ENCODE results near the gene CCNY.

CCNY gene

GRCh38 chr10:35520996-35521395 lies 184.7 kb downstream of the CCNY start:
- no peak for TF ChIP-seq USF1 (IDR thresholded peaks at IDR 0.05)
- TF ChIP-seq TCF12 (IDR thresholded peaks at IDR 0.05; ENCODE audit: low read depth), result no peak
- TF ChIP-seq RAD21 (IDR thresholded peaks at IDR 0.05; ENCODE audit: low read depth), result no peak
- no peak for TF ChIP-seq EP300 (IDR thresholded peaks at IDR 0.05; ENCODE audit: borderline replicate concordance)
- TF ChIP-seq MAX (IDR thresholded peaks at IDR 0.05), result no peak
- no peak for TF ChIP-seq TEAD4 (IDR thresholded peaks at IDR 0.05)
- no peak for TF ChIP-seq EGR1 (IDR thresholded peaks at IDR 0.05)
- no peak for TF ChIP-seq NFIC (IDR thresholded peaks at IDR 0.05)
- TF ChIP-seq FOXM1 (IDR thresholded peaks at IDR 0.05; ENCODE audit: borderline replicate concordance, low read depth), result no peak
- no peak for TF ChIP-seq ZBTB7A (IDR thresholded peaks at IDR 0.05; ENCODE audit: low read depth)
- no peak for TF ChIP-seq CREB1 (IDR thresholded peaks at IDR 0.05; ENCODE audit: low read depth)
- TF ChIP-seq CEBPB (IDR thresholded peaks at IDR 0.05), result no peak
- no peak for TF ChIP-seq YY1 (IDR thresholded peaks at IDR 0.05; ENCODE audit: low read depth)
- TF ChIP-seq REST (IDR thresholded peaks at IDR 0.05; ENCODE audit: low read depth), result no peak
- no peak for TF ChIP-seq TAF1 (IDR thresholded peaks at IDR 0.05; ENCODE audit: low read depth)

GRCh38 chr10:35523670-35524225 lies 187.4 kb downstream of the CCNY start:
- no peak for TF ChIP-seq EP300 (IDR thresholded peaks at IDR 0.05; ENCODE audit: borderline replicate concordance)
- no peak for TF ChIP-seq NFIC (IDR thresholded peaks at IDR 0.05)
- TF ChIP-seq TAF1 (IDR thresholded peaks at IDR 0.05; ENCODE audit: low read depth), result no peak
- no peak for TF ChIP-seq MAX (IDR thresholded peaks at IDR 0.05)
- TF ChIP-seq CREB1 (IDR thresholded peaks at IDR 0.05; ENCODE audit: low read depth), result no peak
- TF ChIP-seq EGR1 (IDR thresholded peaks at IDR 0.05), result no peak
- no peak for TF ChIP-seq YY1 (IDR thresholded peaks at IDR 0.05; ENCODE audit: low read depth)

GRCh38 chr10:35526746-35527145 lies 190.4 kb downstream of the CCNY start:
- no peak for TF ChIP-seq CREB1 (IDR thresholded peaks at IDR 0.05; ENCODE audit: low read depth)
- TF ChIP-seq EGR1 (IDR thresholded peaks at IDR 0.05), result no peak
- TF ChIP-seq CEBPB (IDR thresholded peaks at IDR 0.05), result no peak
- no peak for TF ChIP-seq EP300 (IDR thresholded peaks at IDR 0.05; ENCODE audit: borderline replicate concordance)
- no peak for TF ChIP-seq TCF12 (IDR thresholded peaks at IDR 0.05; ENCODE audit: low read depth)
- TF ChIP-seq RAD21 (IDR thresholded peaks at IDR 0.05; ENCODE audit: low read depth), result no peak
- no peak for TF ChIP-seq FOXM1 (IDR thresholded peaks at IDR 0.05; ENCODE audit: borderline replicate concordance, low read depth)
- no peak for TF ChIP-seq YY1 (IDR thresholded peaks at IDR 0.05; ENCODE audit: low read depth)
- no peak for TF ChIP-seq TAF1 (IDR thresholded peaks at IDR 0.05; ENCODE audit: low read depth)
- TF ChIP-seq USF1 (IDR thresholded peaks at IDR 0.05), result no peak
- no peak for TF ChIP-seq MAX (IDR thresholded peaks at IDR 0.05)
- TF ChIP-seq REST (IDR thresholded peaks at IDR 0.05; ENCODE audit: low read depth), result no peak
- no peak for TF ChIP-seq ZBTB7A (IDR thresholded peaks at IDR 0.05; ENCODE audit: low read depth)
- TF ChIP-seq TEAD4 (IDR thresholded peaks at IDR 0.05), result no peak

- TF ChIP-seq NFIC (IDR thresholded peaks at IDR 0.05) (no peak), TCF12 (IDR thresholded peaks at IDR 0.05; ENCODE audit: low read depth) (no peak), FOXM1 (IDR thresholded peaks at IDR 0.05; ENCODE audit: borderline replicate concordance, low read depth) (no peak), TEAD4 (IDR thresholded peaks at IDR 0.05) (no peak), USF1 (IDR thresholded peaks at IDR 0.05) (no peak), YY1 (IDR thresholded peaks at IDR 0.05; ENCODE audit: low read depth) (no peak), EP300 (IDR thresholded peaks at IDR 0.05; ENCODE audit: borderline replicate concordance) (no peak), MAX (IDR thresholded peaks at IDR 0.05) (no peak), REST (IDR thresholded peaks at IDR 0.05; ENCODE audit: low read depth) (no peak), CEBPB (IDR thresholded peaks at IDR 0.05) (no peak), RAD21 (IDR thresholded peaks at IDR 0.05; ENCODE audit: low read depth) (no peak), CREB1 (IDR thresholded peaks at IDR 0.05; ENCODE audit: low read depth) (no peak), TAF1 (IDR thresholded peaks at IDR 0.05; ENCODE audit: low read depth) (no peak), EGR1 (IDR thresholded peaks at IDR 0.05) (no peak), ZBTB7A (IDR thresholded peaks at IDR 0.05; ENCODE audit: low read depth) (no peak)
Observed at GRCh38 chr10:35532141-35532540, 195.8 kb downstream of the CCNY start.

Measured in Ishikawa (cell line).